GM12878 (cell line): ENCODE results near the gene PCK1.

Experiments used
- NFYA ChIP-seq: IDR thresholded peaks from 2 replicates; pipeline ENCODE4 v1.6.1; 2011; ENCODE audit warnings: low read depth, mild to moderate bottlenecking, low read length, improper control_type of control experiment, borderline replicate concordance
- POLR2A ChIP-seq: IDR thresholded peaks from 2 replicates; pipeline ENCODE4 v1.6.1; 2011; ENCODE audit warnings: low read depth, mild to moderate bottlenecking, low read length
- TF ChIP-seq, protein P1 (sequence below): IDR thresholded peaks from 2 replicates; pipeline ENCODE4 v1.6.1; 2011; ENCODE audit warnings: borderline replicate concordance, low read depth, mild to moderate bottlenecking, moderate library complexity, mixed read lengths, low read length; ENCODE audit not compliant: insufficient read depth; ENCODE audit errors: extremely low read length

DNA sequence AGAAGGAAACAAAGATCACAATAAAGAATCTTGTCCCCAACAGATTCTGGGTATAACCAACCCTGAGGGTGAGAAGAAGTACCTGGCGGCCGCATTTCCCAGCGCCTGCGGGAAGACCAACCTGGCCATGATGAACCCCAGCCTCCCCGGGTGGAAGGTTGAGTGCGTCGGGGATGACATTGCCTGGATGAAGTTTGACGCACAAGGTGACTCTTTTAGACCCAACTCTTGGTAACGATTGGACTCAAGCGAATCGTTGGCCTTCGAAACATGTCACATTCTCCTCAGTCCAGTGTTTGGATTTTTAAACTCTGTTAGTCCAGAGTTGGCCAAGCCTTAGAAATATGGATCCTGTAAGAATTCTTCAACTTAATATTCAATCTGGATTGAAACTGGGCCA lies 2.6 kb downstream of the PCK1 start:
- TF ChIP-seq NFYA (no peak), POLR2A (no peak)
- TF ChIP-seq, protein P1, sequence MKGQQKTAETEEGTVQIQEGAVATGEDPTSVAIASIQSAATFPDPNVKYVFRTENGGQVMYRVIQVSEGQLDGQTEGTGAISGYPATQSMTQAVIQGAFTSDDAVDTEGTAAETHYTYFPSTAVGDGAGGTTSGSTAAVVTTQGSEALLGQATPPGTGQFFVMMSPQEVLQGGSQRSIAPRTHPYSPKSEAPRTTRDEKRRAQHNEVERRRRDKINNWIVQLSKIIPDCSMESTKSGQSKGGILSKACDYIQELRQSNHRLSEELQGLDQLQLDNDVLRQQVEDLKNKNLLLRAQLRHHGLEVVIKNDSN: no peak
